ENCODE data around the gene TPCN2. TPM values are rescaled to one million over a fixed set of nuclear protein-coding genes. Genes with fewer than 3 reads are reported as not detected.

Gene TPCN2
- total RNA-seq, 1 experiment from 2014 or later, result 28.9 TPM

DNA sequence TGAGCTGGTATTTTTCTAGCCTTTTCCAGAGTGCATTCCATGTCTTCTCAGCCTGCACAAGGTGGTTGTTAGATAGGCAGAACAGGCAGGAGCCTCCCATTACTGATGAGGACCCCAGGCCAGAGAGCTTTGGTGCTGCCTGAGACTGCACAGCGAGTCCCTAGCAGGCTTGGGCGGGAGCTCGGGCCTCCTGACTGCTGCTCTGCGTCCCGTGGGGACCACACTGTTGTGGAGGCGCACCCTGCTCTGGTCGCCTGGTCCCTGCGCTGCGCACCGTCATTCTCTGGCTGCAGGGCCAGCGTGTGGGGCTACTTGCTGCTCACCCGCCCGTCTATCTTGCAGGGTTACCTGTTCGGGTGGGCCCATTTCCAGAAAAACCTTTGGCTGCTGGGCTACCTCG, 8.5 kb downstream of the TPCN2 start:
- no peak for DNase-seq (ENCODE audit: low spot score)
- ChIA-PET POLR2A (ENCODE audit: low non-redundant PET) (no interaction called here), CTCF (no interaction called here)
- H3K4me1 ChIP-seq (ENCODE audit: insufficient read depth, low read length, poor library complexity, severe bottlenecking), result no peaks in the 10 kb centered on the region
- H3K36me3 ChIP-seq (ENCODE audit: insufficient read depth, low read length, poor library complexity, severe bottlenecking), result peaks cover 16% of the 10 kb centered on the region
- TF ChIP-seq EZH2 (IDR thresholded peaks at IDR 0.05; ENCODE audit: borderline replicate concordance, low read depth, low read length, poor library complexity, severe bottlenecking), result no peak
- TF ChIP-seq, protein P1, sequence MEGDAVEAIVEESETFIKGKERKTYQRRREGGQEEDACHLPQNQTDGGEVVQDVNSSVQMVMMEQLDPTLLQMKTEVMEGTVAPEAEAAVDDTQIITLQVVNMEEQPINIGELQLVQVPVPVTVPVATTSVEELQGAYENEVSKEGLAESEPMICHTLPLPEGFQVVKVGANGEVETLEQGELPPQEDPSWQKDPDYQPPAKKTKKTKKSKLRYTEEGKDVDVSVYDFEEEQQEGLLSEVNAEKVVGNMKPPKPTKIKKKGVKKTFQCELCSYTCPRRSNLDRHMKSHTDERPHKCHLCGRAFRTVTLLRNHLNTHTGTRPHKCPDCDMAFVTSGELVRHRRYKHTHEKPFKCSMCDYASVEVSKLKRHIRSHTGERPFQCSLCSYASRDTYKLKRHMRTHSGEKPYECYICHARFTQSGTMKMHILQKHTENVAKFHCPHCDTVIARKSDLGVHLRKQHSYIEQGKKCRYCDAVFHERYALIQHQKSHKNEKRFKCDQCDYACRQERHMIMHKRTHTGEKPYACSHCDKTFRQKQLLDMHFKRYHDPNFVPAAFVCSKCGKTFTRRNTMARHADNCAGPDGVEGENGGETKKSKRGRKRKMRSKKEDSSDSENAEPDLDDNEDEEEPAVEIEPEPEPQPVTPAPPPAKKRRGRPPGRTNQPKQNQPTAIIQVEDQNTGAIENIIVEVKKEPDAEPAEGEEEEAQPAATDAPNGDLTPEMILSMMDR (conservative IDR thresholded peaks at IDR 0.05; ENCODE audit: low read depth, low read length), result no peak
- no peak overlapping the region for H3K27ac ChIP-seq (ENCODE audit: low read depth, low read length, poor library complexity, severe bottlenecking)
- no peak overlapping the region for H3K4me3 ChIP-seq (ENCODE audit: low read depth, low read length, poor library complexity, severe bottlenecking)
- intact Hi-C loops (cut with micrococcal nuclease; ENCODE audit: unreplicated experiment), result no loop called here
- no TSS peak for BruUV-seq (replicated peaks)
- no peaks in the 10 kb centered on the region for H3K27me3 ChIP-seq (replicated peaks; ENCODE audit: insufficient read depth, low read depth, low read length, poor library complexity)
- no peaks in the 10 kb centered on the region for H3K9me3 ChIP-seq (ENCODE audit: low read depth, low read length, poor library complexity, severe bottlenecking)

DNA sequence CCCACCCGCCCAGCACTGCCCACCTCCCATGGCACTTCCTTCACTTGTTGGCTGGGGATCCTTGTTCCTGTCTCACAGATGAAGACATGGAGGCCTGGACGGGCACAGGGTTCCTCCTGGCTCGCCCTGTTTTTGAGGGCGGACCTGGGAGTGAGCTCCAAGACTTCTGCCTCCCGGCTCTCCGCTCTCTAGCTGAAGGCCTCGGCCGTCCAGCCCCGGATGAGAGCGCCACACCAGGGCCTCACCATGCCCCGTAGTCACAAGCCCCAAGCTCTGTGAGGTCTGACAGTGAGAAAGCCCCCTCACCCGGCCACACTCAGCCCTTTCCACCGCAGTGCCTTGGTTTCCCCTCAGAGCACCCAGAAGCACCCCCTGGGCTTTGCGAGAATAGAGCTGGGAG, 9.1 kb downstream of the TPCN2 start:
- ChIA-PET CTCF (no interaction called here), POLR2A (ENCODE audit: low non-redundant PET) (no interaction called here)
- Histone ChIP-seq H3K27ac (ENCODE audit: low read depth, low read length, poor library complexity, severe bottlenecking) (no peak overlapping the region), H3K4me3 (ENCODE audit: low read depth, low read length, poor library complexity, severe bottlenecking) (no peak overlapping the region), H3K27me3 (replicated peaks; ENCODE audit: insufficient read depth, low read depth, low read length, poor library complexity) (no peaks in the 10 kb centered on the region), H3K4me1 (ENCODE audit: insufficient read depth, low read length, poor library complexity, severe bottlenecking) (no peaks in the 10 kb centered on the region), H3K36me3 (ENCODE audit: insufficient read depth, low read length, poor library complexity, severe bottlenecking) (peaks cover 20% of the 10 kb centered on the region), H3K9me3 (ENCODE audit: low read depth, low read length, poor library complexity, severe bottlenecking) (no peaks in the 10 kb centered on the region)
- intact Hi-C loops (cut with micrococcal nuclease; ENCODE audit: unreplicated experiment), result no loop called here
- no peak for DNase-seq (ENCODE audit: low spot score)
- no peak for TF ChIP-seq EZH2 (IDR thresholded peaks at IDR 0.05; ENCODE audit: borderline replicate concordance, low read depth, low read length, poor library complexity, severe bottlenecking)
- TF ChIP-seq, protein P1 (conservative IDR thresholded peaks at IDR 0.05; ENCODE audit: low read depth, low read length), result no peak
- no TSS peak for BruUV-seq (replicated peaks)

DNA sequence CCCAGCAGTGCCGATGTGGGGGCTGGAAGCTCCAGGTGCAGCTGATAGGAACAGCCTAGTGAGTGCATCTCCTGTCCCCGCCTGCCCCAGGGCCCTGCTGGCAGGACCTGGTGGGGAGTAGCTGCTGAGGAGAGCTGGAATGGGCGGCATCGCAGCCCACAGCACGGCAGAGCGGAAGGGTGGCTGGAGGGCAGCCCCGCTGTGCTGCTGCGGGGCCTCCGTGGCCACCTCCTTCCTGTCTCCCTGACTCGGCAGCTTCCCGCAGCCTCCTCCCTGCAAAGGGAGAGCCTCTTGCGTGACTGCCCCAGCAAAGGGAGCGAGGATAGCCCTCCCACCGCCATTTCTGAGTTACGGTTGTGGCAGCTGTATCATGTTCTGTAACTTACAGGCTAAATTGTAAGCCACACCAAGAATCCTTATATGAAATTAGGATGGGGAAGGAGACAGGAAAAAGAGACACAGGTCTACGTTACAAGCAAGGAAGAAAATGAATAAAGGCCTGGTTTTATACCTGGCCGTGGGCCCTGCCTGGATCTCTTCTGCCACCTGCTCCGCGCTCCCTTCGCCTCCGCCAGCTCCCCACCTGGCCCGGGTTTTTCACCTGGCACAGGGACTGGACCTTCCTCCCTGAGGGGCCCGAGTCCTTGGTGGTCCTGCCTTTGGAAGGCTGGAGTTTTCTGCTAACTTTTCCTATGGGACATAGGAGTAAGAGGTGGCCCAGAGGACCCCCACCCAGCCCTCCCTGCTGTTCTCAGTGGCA, 10.0 kb downstream of the TPCN2 start:
- BruUV-seq (replicated peaks), result no TSS peak
- CTCF ChIA-PET, result no interaction called here
- no peaks in the 10 kb centered on the region for H3K4me1 ChIP-seq (ENCODE audit: insufficient read depth, low read length, poor library complexity, severe bottlenecking)
- TF ChIP-seq, protein P1 (conservative IDR thresholded peaks at IDR 0.05; ENCODE audit: low read depth, low read length), result no peak
- TF ChIP-seq EZH2 (IDR thresholded peaks at IDR 0.05; ENCODE audit: borderline replicate concordance, low read depth, low read length, poor library complexity, severe bottlenecking), result no peak
- peaks cover 20% of the 10 kb centered on the region for H3K36me3 ChIP-seq (ENCODE audit: insufficient read depth, low read length, poor library complexity, severe bottlenecking)
- H3K9me3 ChIP-seq (ENCODE audit: low read depth, low read length, poor library complexity, severe bottlenecking), result no peaks in the 10 kb centered on the region
- no peak for DNase-seq (ENCODE audit: low spot score)
- no peak overlapping the region for H3K27ac ChIP-seq (ENCODE audit: low read depth, low read length, poor library complexity, severe bottlenecking)
- no peaks in the 10 kb centered on the region for H3K27me3 ChIP-seq (replicated peaks; ENCODE audit: insufficient read depth, low read depth, low read length, poor library complexity)
- H3K4me3 ChIP-seq (ENCODE audit: low read depth, low read length, poor library complexity, severe bottlenecking), result no peak overlapping the region
- POLR2A ChIA-PET (ENCODE audit: low non-redundant PET), result interaction anchor here (0.6 kb wide), 1 partner anchor 608 kb away, joined by 3 read pairs; no protein-coding TSS in a partner anchor
- intact Hi-C loops (cut with micrococcal nuclease; ENCODE audit: unreplicated experiment), result no loop called here

Data from A673 (cell line).